ENCODE data around the gene MDM2. TPM values are rescaled to one million over a fixed set of nuclear protein-coding genes. Genes with fewer than 3 reads are reported as not detected.
A peak's percentile ranks its signal among the peaks of the same experiment; 100 is the strongest.

The MDM2 gene
- total RNA-seq, 2 experiments from 2014 or later = 114 to 119 TPM

GRCh38 chr12:68882251-68882964 is 74.4 kb downstream of the MDM2 start:
- Mint-ChIP-seq H3K4me3 (no peak overlapping the region), H3K27me3 (peaks cover 4% of the 10 kb centered on the region), H3K9me3 (ENCODE audit: low read depth) (peaks cover 6% of the 10 kb centered on the region), H3K36me3 (ENCODE audit: low read depth) (peaks cover 20% of the 10 kb centered on the region), H3K27ac (no peak overlapping the region), H3K4me1 (no peaks in the 10 kb centered on the region)
- ChIA-PET POLR2A (no interaction called here), CTCF (no interaction called here)
- intact Hi-C loops (cut with DNase I, micrococcal nuclease) = no loop called here
- DNase-seq (no peak), ATAC-seq (no peak)

GRCh38 chr12:68883151-68883550 is 75.2 kb downstream of the MDM2 start:
- no peak for ATAC-seq

GRCh38 chr12:68884251-68884650 is 76.3 kb downstream of the MDM2 start:
- POLR2A ChIA-PET = no interaction called here
- H3K27ac Mint-ChIP-seq = no peak overlapping the region
- intact Hi-C loops (cut with DNase I, micrococcal nuclease) = no loop called here
- peaks cover 4% of the 10 kb centered on the region for H3K9me3 Mint-ChIP-seq (ENCODE audit: low read depth)
- no peak overlapping the region for H3K4me3 Mint-ChIP-seq
- peaks cover 4% of the 10 kb centered on the region for H3K27me3 Mint-ChIP-seq
- no peak for DNase-seq
- ATAC-seq = no peak
- H3K4me1 Mint-ChIP-seq = peaks cover 11% of the 10 kb centered on the region
- H3K36me3 Mint-ChIP-seq (ENCODE audit: low read depth) = peaks cover 16% of the 10 kb centered on the region
- CTCF ChIA-PET = no interaction called here

More at GRCh38 chr12:68883151-68883550, 75.2 kb downstream of the MDM2 start:
- Mint-ChIP-seq H3K9me3 (ENCODE audit: low read depth) (peaks cover 6% of the 10 kb centered on the region), H3K27me3 (peaks cover 4% of the 10 kb centered on the region), H3K36me3 (ENCODE audit: low read depth) (peaks cover 20% of the 10 kb centered on the region), H3K27ac (no peak overlapping the region), H3K4me1 (peaks cover 3% of the 10 kb centered on the region), H3K4me3 (no peak overlapping the region)
- intact Hi-C loops (cut with DNase I, micrococcal nuclease) = no loop called here
- CTCF ChIA-PET = no interaction called here
- POLR2A ChIA-PET = no interaction called here
- DNase-seq = no peak

GRCh38 chr12:68885381-68885780 is 77.4 kb downstream of the MDM2 start:
- Mint-ChIP-seq H3K4me1 (peaks cover 11% of the 10 kb centered on the region), H3K36me3 (ENCODE audit: low read depth) (peaks cover 13% of the 10 kb centered on the region), H3K27me3 (peaks cover 4% of the 10 kb centered on the region), H3K9me3 (ENCODE audit: low read depth) (peaks cover 4% of the 10 kb centered on the region), H3K4me3 (no peak overlapping the region), H3K27ac (no peak overlapping the region)
- CTCF ChIA-PET = interaction anchor here (1.1 kb wide), 1 partner anchor 15 kb away, joined by 3 read pairs; no protein-coding TSS in a partner anchor
- ATAC-seq (no peak), DNase-seq (no peak)
- POLR2A ChIA-PET = no interaction called here
- intact Hi-C loops (cut with DNase I, micrococcal nuclease) = no loop called here

GRCh38 chr12:68886636-68887572 is 78.9 kb downstream of the MDM2 start:
- H3K9me3 Mint-ChIP-seq (ENCODE audit: low read depth) = peaks cover 4% of the 10 kb centered on the region
- no peak overlapping the region for H3K27ac Mint-ChIP-seq
- DNase-seq = no peak
- ChIA-PET POLR2A (no interaction called here), CTCF (no interaction called here)
- peaks cover 12% of the 10 kb centered on the region for H3K36me3 Mint-ChIP-seq (ENCODE audit: low read depth)
- peaks cover 6% of the 10 kb centered on the region for H3K27me3 Mint-ChIP-seq
- H3K4me3 Mint-ChIP-seq = no peak overlapping the region
- peaks cover 20% of the 10 kb centered on the region for H3K4me1 Mint-ChIP-seq
- intact Hi-C loops (cut with DNase I, micrococcal nuclease) = no loop called here
- no peak for ATAC-seq

- peaks cover 9% of the 10 kb centered on the region for H3K36me3 Mint-ChIP-seq (ENCODE audit: low read depth)
- peaks cover 24% of the 10 kb centered on the region for H3K4me1 Mint-ChIP-seq
- H3K9me3 Mint-ChIP-seq (ENCODE audit: low read depth) = no peaks in the 10 kb centered on the region
- no peak for DNase-seq
- H3K4me3 Mint-ChIP-seq = no peak overlapping the region
- POLR2A ChIA-PET = no interaction called here
- CTCF ChIA-PET = no interaction called here
- no peak overlapping the region for H3K27ac Mint-ChIP-seq
- intact Hi-C loops (cut with DNase I, micrococcal nuclease) = no loop called here
- ATAC-seq = no peak
- peaks cover 4% of the 10 kb centered on the region for H3K27me3 Mint-ChIP-seq
Observed at GRCh38 chr12:68887641-68888040, 79.7 kb downstream of the MDM2 start.

- Mint-ChIP-seq H3K9me3 (ENCODE audit: low read depth) (no peaks in the 10 kb centered on the region), H3K4me1 (peaks cover 24% of the 10 kb centered on the region), H3K27ac (no peak overlapping the region), H3K4me3 (no peak overlapping the region), H3K36me3 (ENCODE audit: low read depth) (peaks cover 7% of the 10 kb centered on the region), H3K27me3 (peaks cover 4% of the 10 kb centered on the region)
- ATAC-seq = peak; percentile 80
- POLR2A ChIA-PET = no interaction called here
- intact Hi-C loops (cut with DNase I, micrococcal nuclease) = no loop called here
- DNase-seq = no peak
- CTCF ChIA-PET = no interaction called here
Observed at GRCh38 chr12:68888243-68888642, 80.3 kb downstream of the MDM2 start.

- H3K27ac Mint-ChIP-seq = no peak overlapping the region
- no peak for ATAC-seq
- CTCF ChIA-PET = no interaction called here
Observed at GRCh38 chr12:68890701-68891113, 82.7 kb downstream of the MDM2 start.

GRCh38 chr12:68891141-68891540 is 83.2 kb downstream of the MDM2 start:
- Mint-ChIP-seq H3K4me3 (no peak overlapping the region), H3K27ac (no peak overlapping the region), H3K36me3 (ENCODE audit: low read depth) (peaks cover 4% of the 10 kb centered on the region), H3K27me3 (peaks cover 2% of the 10 kb centered on the region), H3K4me1 (peaks cover 24% of the 10 kb centered on the region), H3K9me3 (ENCODE audit: low read depth) (no peaks in the 10 kb centered on the region)
- intact Hi-C loops (cut with DNase I, micrococcal nuclease) = no loop called here
- CTCF ChIA-PET = no interaction called here
- ATAC-seq (no peak), DNase-seq (no peak)
- POLR2A ChIA-PET = no interaction called here

More at GRCh38 chr12:68890701-68891113, 82.7 kb downstream of the MDM2 start:
- H3K36me3 Mint-ChIP-seq (ENCODE audit: low read depth) = peaks cover 4% of the 10 kb centered on the region
- no peaks in the 10 kb centered on the region for H3K9me3 Mint-ChIP-seq (ENCODE audit: low read depth)
- peaks cover 2% of the 10 kb centered on the region for H3K27me3 Mint-ChIP-seq
- no peak overlapping the region for H3K4me3 Mint-ChIP-seq
- DNase-seq = no peak
- intact Hi-C loops (cut with DNase I, micrococcal nuclease) = no loop called here
- POLR2A ChIA-PET = no interaction called here
- peaks cover 24% of the 10 kb centered on the region for H3K4me1 Mint-ChIP-seq

- Mint-ChIP-seq H3K27me3 (peaks cover 2% of the 10 kb centered on the region), H3K4me3 (no peak overlapping the region), H3K4me1 (peaks cover 20% of the 10 kb centered on the region), H3K27ac (no peak overlapping the region), H3K36me3 (ENCODE audit: low read depth) (peaks cover 6% of the 10 kb centered on the region), H3K9me3 (ENCODE audit: low read depth) (no peaks in the 10 kb centered on the region)
- ATAC-seq = no peak
- POLR2A ChIA-PET = no interaction called here
- CTCF ChIA-PET = no interaction called here
- no peak for DNase-seq
- intact Hi-C loops (cut with DNase I, micrococcal nuclease) = no loop called here
Observed at GRCh38 chr12:68893201-68893600, 85.2 kb downstream of the MDM2 start.

- no peak for ATAC-seq
Observed at GRCh38 chr12:68893741-68894140, 85.8 kb downstream of the MDM2 start.

GRCh38 chr12:68894276-68894855 is 86.4 kb downstream of the MDM2 start:
- Mint-ChIP-seq H3K36me3 (ENCODE audit: low read depth) (peaks cover 6% of the 10 kb centered on the region), H3K27me3 (peaks cover 2% of the 10 kb centered on the region), H3K4me1 (peaks cover 13% of the 10 kb centered on the region), H3K27ac (no peak overlapping the region), H3K4me3 (no peak overlapping the region), H3K9me3 (ENCODE audit: low read depth) (no peaks in the 10 kb centered on the region)
- ATAC-seq (no peak), DNase-seq (no peak)
- intact Hi-C loops (cut with DNase I, micrococcal nuclease) = no loop called here
- ChIA-PET POLR2A (no interaction called here), CTCF (no interaction called here)

More at GRCh38 chr12:68893741-68894140, 85.8 kb downstream of the MDM2 start:
- Mint-ChIP-seq H3K4me3 (no peak overlapping the region), H3K9me3 (ENCODE audit: low read depth) (no peaks in the 10 kb centered on the region), H3K27ac (no peak overlapping the region), H3K27me3 (peaks cover 2% of the 10 kb centered on the region), H3K4me1 (peaks cover 15% of the 10 kb centered on the region), H3K36me3 (ENCODE audit: low read depth) (peaks cover 6% of the 10 kb centered on the region)
- ChIA-PET POLR2A (no interaction called here), CTCF (no interaction called here)
- intact Hi-C loops (cut with DNase I, micrococcal nuclease) = no loop called here
- DNase-seq = no peak

All from activated CD4-positive, alpha-beta T cell treated with anti-CD3 and anti-CD28 coated beads for 36 hours (primary cell).